ENCODE results near the gene DEPDC5.
A peak's percentile ranks its signal among the peaks of the same experiment; 100 is the strongest.
"Not testable (repeated sequence)": the region's sequence is repeated elsewhere in the genome, so short reads cannot be mapped to it uniquely, and the experiment has no call there.

Gene DEPDC5

GRCh38 chr22:31737932-31738331, 15.9 kb upstream of the DEPDC5 start:
- Mint-ChIP-seq H3K27ac (peak overlapping the region; percentile 1), H3K36me3 (peaks cover 7% of the 10 kb centered on the region), H3K9me3 (no peaks in the 10 kb centered on the region), H3K27me3 (no peaks in the 10 kb centered on the region), H3K4me1 (peaks cover 23% of the 10 kb centered on the region), H3K4me3 (no peak overlapping the region)
- ATAC-seq (ENCODE audit: low read depth) (no peak), DNase-seq (ENCODE audit: low spot score in 2 of 2) (no peak)

DNA sequence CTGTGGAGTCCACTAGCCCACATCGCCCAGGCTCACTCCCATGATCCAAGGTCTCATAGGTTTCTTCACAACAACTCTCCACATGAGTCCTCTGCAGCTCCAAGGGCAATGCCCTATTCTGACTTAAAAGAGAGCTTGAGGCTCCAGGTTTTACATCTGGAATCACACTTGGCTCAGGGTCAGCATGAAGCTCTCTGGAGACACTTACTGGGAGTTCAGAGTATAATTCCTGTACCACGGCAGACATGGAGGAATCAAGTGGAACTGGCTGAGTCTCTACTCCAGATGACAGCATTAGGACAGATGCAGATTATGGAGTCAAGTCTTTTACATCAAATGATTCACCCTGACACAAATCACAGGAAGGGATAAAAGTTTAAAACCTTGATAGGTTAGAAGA, 15.3 kb upstream of the DEPDC5 start:
- H3K4me3 Mint-ChIP-seq: no peak overlapping the region

GRCh38 chr22:31739795-31740201, 14.0 kb upstream of the DEPDC5 start:
- Mint-ChIP-seq H3K27ac (no peak overlapping the region), H3K36me3 (peaks cover 10% of the 10 kb centered on the region), H3K27me3 (no peaks in the 10 kb centered on the region), H3K9me3 (no peaks in the 10 kb centered on the region), H3K4me1 (peaks cover 17% of the 10 kb centered on the region), H3K4me3 (no peak overlapping the region)
- DNase-seq (ENCODE audit: low spot score in 2 of 2) (no peak), ATAC-seq (ENCODE audit: low read depth) (no peak)

More for the DNA sequence above, 15.3 kb upstream of the DEPDC5 start:
- Mint-ChIP-seq H3K27ac (peak overlapping the region; percentile 1), H3K36me3 (peaks cover 7% of the 10 kb centered on the region), H3K9me3 (no peaks in the 10 kb centered on the region), H3K4me1 (peaks cover 23% of the 10 kb centered on the region), H3K27me3 (no peaks in the 10 kb centered on the region)
- ATAC-seq (ENCODE audit: low read depth) (no peak), DNase-seq (ENCODE audit: low spot score in 2 of 2) (no peak)

DNA sequence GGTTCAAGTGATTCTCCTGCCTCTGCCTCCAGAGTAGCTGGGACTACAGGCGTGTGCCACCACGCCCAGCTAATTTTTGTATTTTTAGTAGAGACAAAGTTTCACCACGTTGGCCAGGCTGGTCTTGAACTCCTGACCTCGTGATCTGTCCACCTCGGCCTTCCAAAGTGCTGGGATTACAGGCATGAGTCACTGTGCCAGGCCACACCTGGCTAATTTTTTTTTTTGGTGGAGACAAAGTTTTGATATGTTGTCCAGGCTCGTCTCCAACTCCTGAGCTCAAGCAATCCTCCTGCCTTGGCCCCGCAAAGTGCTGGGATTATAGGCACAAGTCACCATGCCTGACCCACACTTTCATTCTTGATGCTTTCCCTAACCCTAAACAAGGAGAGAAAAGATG, 13.5 kb upstream of the DEPDC5 start:
- not testable (repeated sequence) for ATAC-seq (ENCODE audit: low read depth); H3K9me3 Mint-ChIP-seq; H3K4me3 Mint-ChIP-seq; H3K27ac Mint-ChIP-seq; H3K27me3 Mint-ChIP-seq; DNase-seq (ENCODE audit: low spot score in 2 of 2)
- Mint-ChIP-seq H3K36me3 (peaks cover 10% of the 10 kb centered on the region), H3K4me1 (peaks cover 16% of the 10 kb centered on the region)

DNA sequence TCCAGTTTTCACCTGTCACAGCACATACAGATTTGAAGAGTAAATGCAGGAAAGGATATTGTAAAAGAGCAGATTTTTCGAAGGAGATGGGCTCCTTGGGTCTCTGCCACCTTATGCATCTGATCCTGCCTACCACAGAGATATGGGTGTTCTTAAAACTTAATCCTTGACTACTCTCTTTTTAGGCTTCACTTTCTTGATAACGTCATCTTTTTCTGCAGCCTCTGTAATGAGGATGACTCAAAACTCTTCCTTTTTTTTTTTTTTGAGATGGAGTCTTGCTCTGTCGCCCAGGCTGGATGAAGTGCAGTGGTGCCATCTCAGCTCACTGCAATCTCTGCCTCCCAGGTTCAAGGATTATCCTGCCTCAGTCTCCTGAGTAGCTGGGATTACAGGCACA, 11.7 kb upstream of the DEPDC5 start:
- Mint-ChIP-seq H3K27me3 (no peaks in the 10 kb centered on the region), H3K4me3 (no peak overlapping the region), H3K4me1 (peaks cover 16% of the 10 kb centered on the region), H3K27ac (peak overlapping the region; percentile 84), H3K9me3 (no peaks in the 10 kb centered on the region), H3K36me3 (peaks cover 10% of the 10 kb centered on the region)
- DNase-seq (ENCODE audit: low spot score in 2 of 2) (no peak), ATAC-seq (ENCODE audit: low read depth) (no peak)

DNA sequence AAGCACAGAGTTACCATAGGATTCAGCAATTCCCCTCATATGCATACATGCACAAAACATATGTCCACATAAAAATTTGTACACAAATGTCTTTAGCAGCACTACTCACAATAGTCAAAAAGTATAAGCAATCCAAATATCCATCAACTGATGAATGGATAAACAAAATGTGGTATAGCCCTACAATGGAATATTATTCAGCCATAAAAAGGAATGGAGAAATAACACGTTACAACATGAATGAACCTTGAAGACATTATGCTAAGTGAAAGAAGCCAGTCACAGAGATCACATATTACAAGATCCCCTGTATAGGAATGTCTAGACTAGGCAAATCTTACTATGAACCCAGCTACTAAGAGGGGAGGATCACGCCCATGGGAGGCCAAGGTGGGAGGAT, 11.1 kb upstream of the DEPDC5 start:
- peaks cover 20% of the 10 kb centered on the region for H3K4me1 Mint-ChIP-seq
- ATAC-seq (ENCODE audit: low read depth) (no peak), DNase-seq (ENCODE audit: low spot score in 2 of 2) (no peak)
- peaks cover 10% of the 10 kb centered on the region for H3K36me3 Mint-ChIP-seq
- H3K4me3 Mint-ChIP-seq: no peak overlapping the region
- H3K9me3 Mint-ChIP-seq: no peaks in the 10 kb centered on the region
- H3K27me3 Mint-ChIP-seq: no peaks in the 10 kb centered on the region
- H3K27ac Mint-ChIP-seq: peak overlapping the region; percentile 84

DNA sequence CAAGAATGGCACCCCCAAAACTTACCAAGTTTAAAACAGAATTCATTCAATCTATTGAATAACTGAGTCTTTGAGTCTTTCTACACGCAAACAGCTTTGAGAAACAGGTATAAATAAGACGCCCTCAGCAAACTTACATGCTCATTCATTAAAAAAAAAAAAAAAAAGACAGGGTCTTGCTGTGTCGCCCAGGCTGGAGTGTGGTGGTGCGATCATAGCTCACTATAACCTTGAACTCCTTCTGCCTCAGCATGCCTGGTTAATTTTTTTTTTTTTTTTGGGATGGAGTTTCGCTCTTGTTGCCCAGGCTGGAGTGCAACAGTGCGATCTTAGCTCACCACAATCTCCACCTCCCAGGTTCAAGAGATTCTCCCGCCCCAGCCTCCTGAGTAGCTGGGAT, 9.9 kb upstream of the DEPDC5 start:
- no peak overlapping the region for H3K4me3 Mint-ChIP-seq
- peaks cover 24% of the 10 kb centered on the region for H3K4me1 Mint-ChIP-seq
- no peak overlapping the region for H3K27ac Mint-ChIP-seq
- ATAC-seq (ENCODE audit: low read depth) (no peak), DNase-seq (ENCODE audit: low spot score in 2 of 2) (no peak)
- H3K9me3 Mint-ChIP-seq: no peaks in the 10 kb centered on the region
- H3K36me3 Mint-ChIP-seq: peaks cover 10% of the 10 kb centered on the region
- no peaks in the 10 kb centered on the region for H3K27me3 Mint-ChIP-seq

DNA sequence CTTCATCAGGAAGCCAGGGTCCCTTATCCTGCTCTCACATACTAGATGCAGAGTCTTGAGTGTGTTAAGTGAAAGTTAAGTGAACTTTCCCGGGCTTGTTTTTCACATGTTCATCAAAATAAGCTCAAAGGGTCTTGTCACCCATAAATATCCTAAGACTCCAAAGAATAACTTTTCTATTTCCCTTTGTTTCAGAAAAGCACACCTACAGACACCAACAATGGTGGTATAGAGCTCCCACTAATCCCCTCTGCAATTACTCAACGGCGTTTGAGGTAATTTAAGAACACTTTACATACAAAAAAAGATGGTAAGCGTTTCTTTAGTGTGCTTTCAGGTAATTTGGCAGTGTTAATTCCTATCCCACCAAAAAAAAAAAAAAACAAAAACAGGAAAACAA, 6.4 kb upstream of the DEPDC5 start:
- H3K4me3 Mint-ChIP-seq: no peak overlapping the region
- H3K27me3 Mint-ChIP-seq: no peaks in the 10 kb centered on the region
- DNase-seq (ENCODE audit: low spot score in 2 of 2): no peak
- H3K9me3 Mint-ChIP-seq: no peaks in the 10 kb centered on the region
- H3K4me1 Mint-ChIP-seq: peaks cover 30% of the 10 kb centered on the region
- H3K27ac Mint-ChIP-seq: peak overlapping the region; percentile 63
- peaks cover 8% of the 10 kb centered on the region for H3K36me3 Mint-ChIP-seq
- no peak for ATAC-seq (ENCODE audit: low read depth)

GRCh38 chr22:31748490-31748889, 5.3 kb upstream of the DEPDC5 start:
- Mint-ChIP-seq H3K4me3 (peak overlapping the region; percentile 83), H3K4me1 (peaks cover 32% of the 10 kb centered on the region), H3K9me3 (no peaks in the 10 kb centered on the region), H3K27ac (peak overlapping the region; percentile 69), H3K27me3 (no peaks in the 10 kb centered on the region), H3K36me3 (peaks cover 4% of the 10 kb centered on the region)
- DNase-seq (ENCODE audit: low spot score in 2 of 2) (no peak), ATAC-seq (ENCODE audit: low read depth) (no peak)

DNA sequence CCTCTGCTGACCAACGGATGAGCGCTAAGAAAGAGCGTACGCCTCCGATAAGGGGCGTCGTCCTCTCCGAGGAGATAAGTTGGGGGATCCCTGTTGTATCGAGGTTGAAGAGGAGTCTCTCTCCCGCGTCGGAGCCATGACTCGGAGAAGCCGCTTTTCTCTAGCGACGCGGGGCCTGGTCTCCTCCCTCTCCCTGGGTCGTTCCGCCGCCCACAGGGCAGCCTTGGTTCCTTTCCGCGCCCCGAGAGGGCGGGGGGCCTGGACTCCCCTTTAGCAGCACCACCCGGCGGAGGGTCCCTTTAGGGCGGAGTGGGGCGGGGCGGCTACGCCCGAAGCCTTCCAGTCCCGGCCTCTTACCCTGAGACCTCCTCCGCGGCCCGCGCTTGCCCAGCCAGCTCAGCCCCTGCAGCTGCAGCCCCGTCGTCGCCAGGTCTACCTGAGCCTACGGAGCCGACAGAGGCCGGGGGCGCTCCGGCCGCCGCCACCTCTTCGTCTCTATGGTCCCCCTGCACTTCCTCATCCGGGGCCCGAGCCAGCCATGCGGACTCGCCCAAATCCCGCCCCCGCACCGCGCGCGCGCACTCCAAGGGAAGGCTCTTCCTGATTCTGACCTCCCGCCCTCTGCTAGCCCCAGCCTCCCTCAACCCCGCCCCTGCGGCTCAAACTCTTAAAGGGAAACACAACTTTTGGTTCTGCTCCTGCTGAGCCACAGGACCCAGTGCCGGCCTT, 4.0 kb upstream of the DEPDC5 start, which contains the start of gene PRR14L:
PRR14L (minus strand) TSS at position 497 of the 729 bp plus-strand sequence. CDS start 11,272 bp downstream, outside the sequence.
- Mint-ChIP-seq H3K27me3 (no peaks in the 10 kb centered on the region), H3K36me3 (no peaks in the 10 kb centered on the region), H3K4me3 (peak within 1 kb of the TSS; percentile 83), H3K27ac (peak within 1 kb of the TSS; percentile 69), H3K9me3 (no peaks in the 10 kb centered on the region), H3K4me1 (peaks cover 37% of the 10 kb centered on the region)
- ATAC-seq (ENCODE audit: low read depth) (peak; percentile 76), DNase-seq (ENCODE audit: low spot score in 2 of 2) (peak; percentile 100)

GRCh38 chr22:31750365-31751284, 3.2 kb upstream of the DEPDC5 start:
- Mint-ChIP-seq H3K9me3 (no peaks in the 10 kb centered on the region), H3K4me3 (peak overlapping the region; percentile 83), H3K4me1 (peaks cover 44% of the 10 kb centered on the region), H3K36me3 (no peaks in the 10 kb centered on the region), H3K27ac (peak overlapping the region; percentile 69), H3K27me3 (no peaks in the 10 kb centered on the region)
- no peak for DNase-seq (ENCODE audit: low spot score in 2 of 2)
- no peak for ATAC-seq (ENCODE audit: low read depth)

- Mint-ChIP-seq H3K27ac (peak overlapping the region; percentile 98), H3K27me3 (no peaks in the 10 kb centered on the region), H3K4me1 (peaks cover 44% of the 10 kb centered on the region)
Measured at GRCh38 chr22:31752096-31752847, 1.5 kb upstream of the DEPDC5 start.

DNA sequence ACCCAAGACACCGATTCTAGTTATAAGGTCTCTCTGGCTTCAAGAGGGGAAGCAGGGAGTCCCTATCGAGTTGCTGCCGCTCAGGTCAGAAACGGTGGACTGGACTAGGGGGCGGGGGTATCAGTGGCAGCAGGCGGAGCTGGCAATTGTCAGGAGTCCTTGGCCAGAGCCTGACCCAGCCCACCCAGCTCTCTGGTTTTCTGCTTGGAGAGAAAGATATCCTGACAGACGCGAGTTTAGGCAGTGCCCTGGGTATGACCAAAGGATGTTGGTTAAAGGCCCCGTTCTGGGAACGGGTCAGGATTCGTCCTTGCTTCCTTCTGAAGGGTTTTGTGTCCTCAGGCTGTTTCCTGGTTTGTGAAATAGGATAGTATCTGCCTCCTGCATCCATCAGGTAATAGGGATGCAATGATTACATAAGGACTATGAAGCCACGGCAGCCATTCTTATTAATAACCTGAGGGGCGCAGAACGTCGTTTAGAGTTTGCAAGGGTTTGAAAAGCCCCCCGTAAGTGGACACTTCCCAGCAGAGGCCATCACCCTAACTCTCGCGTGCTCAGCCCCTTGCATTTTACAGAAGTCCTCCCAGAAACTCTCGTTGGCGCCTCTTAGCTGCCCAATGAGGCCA, 700 bp upstream of the DEPDC5 start:
- Mint-ChIP-seq H3K27me3 (no peaks in the 10 kb centered on the region), H3K4me3 (peak overlapping the region; percentile 88), H3K4me1 (peaks cover 37% of the 10 kb centered on the region), H3K36me3 (no peaks in the 10 kb centered on the region), H3K27ac (peak overlapping the region; percentile 98), H3K9me3 (no peaks in the 10 kb centered on the region)
- ATAC-seq (ENCODE audit: low read depth) (no peak), DNase-seq (ENCODE audit: low spot score in 2 of 2) (peak in 1 of 2 donors; percentile 22)

More at GRCh38 chr22:31752096-31752847, 1.5 kb upstream of the DEPDC5 start:
- no peaks in the 10 kb centered on the region for H3K9me3 Mint-ChIP-seq
- H3K36me3 Mint-ChIP-seq: no peaks in the 10 kb centered on the region
- DNase-seq (ENCODE audit: low spot score in 2 of 2) (no peak), ATAC-seq (ENCODE audit: low read depth) (no peak)
- no peak overlapping the region for H3K4me3 Mint-ChIP-seq

Data from memory B cell (primary cell).